GM18511 (cell line): ENCODE measurements around the gene CEP70.
"Not testable (repeated sequence)": the region's sequence is repeated elsewhere in the genome, so short reads cannot be mapped to it uniquely, and the experiment has no call there.

Source experiments
- ATAC-seq: cut with Tn5 transposase; IDR thresholded peaks from one replicate; pipeline ENCODE4 v1.9.1; 2021; ENCODE audit warnings: mild to moderate bottlenecking, moderate library complexity; ENCODE audit not compliant: unreplicated experiment

The CEP70 gene

DNA sequence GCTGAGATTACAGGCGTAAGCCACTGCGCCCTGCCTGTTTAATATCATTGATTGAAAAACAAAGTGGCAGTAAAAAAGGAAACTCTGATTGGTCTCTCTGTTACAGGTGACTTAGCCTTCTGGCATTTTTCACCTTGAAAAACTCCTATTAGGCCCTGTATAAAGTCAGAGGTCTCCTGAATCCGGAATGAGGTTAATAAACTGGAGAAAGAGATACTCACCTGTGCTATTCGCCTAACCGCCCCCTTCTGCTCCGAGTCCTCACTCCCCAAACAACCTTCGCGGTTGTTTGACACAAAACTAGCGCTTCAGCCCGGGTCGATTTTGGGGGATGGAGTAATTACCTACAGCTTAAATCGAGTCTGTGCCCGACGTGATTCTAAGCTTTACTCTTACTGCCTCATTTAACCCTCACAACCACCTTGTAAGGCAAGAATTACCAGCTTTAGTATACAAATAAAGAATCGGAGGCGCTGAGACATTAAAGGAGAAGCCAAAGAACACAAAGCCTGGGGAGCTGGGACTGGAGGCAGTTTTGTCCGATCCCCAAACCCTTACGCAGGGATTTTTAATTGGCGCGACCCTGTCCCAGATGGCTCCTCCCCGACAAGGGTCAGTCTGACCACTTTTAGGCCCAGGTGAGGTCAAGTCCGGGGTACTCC is 441 bp downstream of the CEP70 start:
- no peak for ATAC-seq

DNA sequence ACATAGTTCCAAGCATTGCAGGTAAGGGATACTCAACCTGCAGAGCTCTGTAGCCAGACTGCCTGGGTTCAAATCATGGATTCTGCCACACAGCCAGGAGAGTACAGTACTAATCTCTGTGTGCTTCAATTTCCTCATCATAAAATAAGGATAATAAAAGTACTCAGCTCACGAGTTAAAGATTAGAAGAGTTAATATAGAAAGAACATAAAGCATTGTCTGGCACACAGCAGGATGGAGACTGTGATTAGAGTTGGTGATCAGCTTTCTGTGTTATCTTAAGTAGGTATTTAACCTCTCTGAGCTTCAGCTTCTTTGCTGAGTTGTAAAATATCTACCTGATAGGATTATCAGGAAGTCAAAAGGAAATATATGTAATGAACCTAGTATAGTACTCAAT is 2.7 kb downstream of the CEP70 start:
- no peak for ATAC-seq

DNA sequence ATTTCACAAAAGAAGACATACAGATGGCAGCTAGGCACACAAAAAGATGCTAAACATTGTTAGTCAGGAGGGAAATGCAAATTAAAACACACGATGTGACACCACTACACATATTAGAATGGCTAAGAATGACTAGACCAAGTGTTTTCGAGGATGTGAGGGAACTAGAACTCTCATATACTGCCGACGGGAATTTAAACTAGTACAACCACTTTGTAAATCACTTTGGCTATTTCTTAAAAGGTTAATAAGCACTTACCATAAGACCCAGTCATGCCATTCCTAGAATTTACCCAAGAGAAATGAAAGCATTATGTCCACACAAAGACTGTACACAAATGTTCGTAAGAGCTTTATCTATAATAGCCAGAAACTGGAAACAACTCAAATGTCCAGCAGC is 5.6 kb downstream of the CEP70 start:
- ATAC-seq: no peak

DNA sequence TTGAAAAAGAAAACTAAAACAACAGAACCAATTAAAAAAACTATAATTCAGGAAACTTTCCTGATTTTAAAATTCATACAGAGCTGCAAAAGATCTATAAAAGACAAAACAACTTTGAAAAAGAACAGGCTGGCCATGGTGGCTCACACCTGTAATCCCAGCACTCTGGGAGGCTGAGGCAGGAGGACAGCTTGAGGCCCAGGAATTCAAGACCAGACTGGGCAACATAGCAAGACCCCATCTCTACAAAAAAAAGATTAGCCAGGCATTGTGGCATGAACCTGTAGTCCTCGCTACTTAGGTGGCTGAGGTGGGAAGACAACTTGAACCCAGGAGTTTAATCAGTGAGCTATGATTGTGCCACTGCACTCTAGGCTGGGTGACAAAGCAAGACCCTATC is 6.7 kb downstream of the CEP70 start:
- ATAC-seq: no peak

DNA sequence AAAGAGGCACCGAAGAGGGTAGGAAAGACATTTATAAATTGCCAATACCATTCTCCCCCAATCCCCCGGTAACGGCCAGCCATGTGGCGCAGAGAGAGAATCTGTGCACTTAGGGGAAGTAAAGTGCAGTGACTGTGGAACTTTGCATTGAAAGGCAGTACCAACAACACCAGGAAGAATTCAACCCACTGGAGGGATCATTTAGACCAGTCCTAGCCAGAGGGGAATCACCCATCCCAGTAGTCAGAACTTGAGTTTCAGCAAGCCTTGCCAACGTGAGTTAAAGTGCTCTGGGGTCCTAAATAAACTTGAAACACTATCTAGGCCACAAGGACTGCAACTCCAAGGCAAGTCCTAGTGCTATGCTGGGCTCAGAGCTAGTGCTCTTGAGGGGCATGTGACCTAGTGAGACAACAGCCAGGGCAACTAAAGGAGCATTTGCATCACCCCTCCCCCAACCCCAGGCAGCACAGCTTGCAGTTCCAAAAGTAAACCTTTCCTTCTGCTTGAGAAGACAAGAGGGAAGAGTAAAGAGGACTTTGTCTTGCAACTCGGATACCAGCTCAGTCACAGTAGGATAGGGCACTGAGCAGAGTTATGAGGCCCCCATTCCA is 15.0 kb downstream of the CEP70 start:
- peak; percentile 32 for ATAC-seq

DNA sequence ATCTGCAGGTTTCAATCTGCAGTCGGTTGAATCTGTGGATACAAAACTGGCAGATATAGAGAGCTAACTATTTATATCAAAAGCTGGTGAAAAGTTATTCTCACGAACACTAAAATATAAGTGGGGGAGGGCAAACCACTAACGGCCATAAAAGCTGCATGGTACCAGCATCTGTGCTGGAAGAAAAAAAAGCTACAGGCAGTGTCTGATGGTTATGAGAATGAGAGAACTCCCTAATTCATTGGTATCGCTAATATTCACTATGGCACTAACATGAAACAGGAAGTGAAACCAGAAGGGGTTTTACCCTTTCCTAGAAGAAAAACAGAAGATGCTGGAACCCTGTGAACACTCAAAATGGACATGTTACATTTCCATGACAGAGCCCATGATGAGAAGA is 15.9 kb downstream of the CEP70 start:
- peak; percentile 93 for ATAC-seq

DNA sequence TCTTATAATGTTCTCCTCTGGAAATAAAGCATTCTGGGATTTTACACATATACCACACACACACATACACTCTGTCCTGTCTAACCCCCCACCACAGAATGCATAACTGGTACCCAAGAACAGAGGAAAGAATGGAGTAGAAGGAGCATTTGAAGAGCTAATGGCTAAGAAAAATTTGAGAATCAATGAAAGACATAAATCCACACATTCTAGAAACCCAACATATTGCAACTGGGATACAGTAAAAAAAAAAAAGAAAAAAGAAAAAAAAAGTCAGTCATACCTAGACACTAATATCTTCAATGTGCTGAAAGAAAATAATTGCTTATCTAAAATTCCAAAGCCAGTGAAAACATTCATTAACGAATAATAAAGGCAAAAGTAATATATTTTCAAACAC is 20.9 kb downstream of the CEP70 start:
- no peak for ATAC-seq

DNA sequence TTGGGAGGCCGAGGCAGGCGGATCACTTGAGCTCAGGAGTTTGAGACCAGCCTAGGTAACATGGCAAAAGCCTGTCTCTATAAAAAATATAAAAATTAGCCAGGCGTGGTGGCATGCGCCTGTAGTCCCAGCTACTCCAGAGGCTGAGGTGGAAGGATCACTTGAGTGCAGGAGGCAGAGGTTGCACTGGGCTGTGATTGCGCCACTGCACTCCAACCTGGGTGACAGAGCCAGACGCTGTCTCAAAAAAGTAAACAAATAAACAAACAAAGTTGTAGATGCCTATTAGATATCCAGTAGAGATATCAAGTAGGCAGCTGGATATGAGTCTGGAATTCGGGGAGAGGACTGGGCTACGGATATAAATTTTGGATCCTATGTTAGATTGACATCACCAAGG is 24.4 kb downstream of the CEP70 start:
- ATAC-seq: not testable (repeated sequence)

DNA sequence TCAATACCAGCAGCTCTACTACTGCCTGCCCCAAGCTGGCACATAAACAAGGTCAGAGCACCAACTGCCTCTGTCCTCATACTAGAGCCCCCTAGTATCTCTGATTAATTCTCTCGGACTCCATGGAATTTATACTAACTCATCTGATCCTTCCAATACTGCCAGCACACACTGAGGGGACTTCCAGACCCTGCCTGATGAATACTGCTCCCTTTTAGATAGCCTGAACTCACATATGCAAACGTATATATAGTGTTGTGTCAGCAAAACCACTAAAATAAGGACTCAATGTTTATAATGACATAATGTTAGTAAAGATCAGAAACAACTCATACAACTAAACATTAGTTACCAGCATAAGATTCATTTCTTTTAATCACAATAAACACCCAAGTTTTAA is 25.0 kb downstream of the CEP70 start:
- no peak for ATAC-seq

DNA sequence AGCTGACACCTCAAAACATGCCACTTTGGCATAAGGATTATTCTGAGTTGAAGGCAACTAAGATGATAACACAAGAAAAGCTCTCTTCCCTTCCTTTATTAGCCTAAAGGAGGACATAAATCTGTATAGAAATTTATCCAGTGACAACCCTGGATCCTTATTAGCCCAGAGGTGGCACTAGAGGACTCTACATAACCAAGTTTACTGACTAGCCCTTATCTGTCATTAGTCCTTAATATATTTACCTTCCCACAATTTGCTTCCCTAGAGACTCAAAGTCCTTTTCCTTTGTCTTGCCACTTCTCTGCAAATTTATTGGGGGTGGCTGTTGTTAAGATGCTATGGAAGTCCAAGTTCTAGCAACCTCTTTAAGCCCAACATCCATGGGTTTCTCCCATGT is 26.7 kb downstream of the CEP70 start:
- no peak for ATAC-seq

DNA sequence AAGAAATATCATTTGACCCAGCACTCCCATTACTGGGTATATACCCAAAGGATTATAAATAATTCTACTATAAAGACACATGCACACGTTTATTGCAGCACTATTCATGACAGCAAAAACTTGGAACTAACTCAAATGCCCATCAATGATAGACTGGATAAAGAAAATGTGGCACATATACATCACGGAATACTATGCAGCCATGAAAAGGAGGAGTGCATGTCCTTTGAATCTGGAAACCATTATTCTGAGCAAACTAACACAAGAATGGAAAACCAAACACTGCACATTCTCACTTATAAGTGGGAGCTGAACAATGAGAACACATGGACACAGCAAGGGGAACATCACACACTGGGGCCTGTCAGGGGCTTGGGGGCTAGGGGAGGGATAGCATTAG is 27.8 kb downstream of the CEP70 start:
- not testable (repeated sequence) for ATAC-seq

DNA sequence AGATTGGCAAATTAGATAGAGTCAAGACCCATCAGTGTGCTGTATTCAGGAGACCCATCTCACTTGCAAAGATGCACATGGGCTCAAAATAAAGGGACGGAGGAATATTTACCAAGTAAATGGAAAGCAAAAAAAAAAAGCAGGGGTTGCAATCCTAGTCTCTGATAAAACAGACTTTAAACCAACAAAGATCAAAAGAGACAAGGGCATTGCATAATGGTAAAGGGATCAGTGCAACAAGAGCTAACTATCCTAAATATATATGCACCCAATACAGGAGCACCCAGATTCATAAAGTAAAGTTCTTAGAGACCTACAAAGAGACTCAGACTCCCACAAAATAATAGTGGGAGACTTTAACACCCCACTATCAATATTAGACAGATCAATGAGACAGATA is 31.2 kb downstream of the CEP70 start:
- ATAC-seq: not testable (repeated sequence)

DNA sequence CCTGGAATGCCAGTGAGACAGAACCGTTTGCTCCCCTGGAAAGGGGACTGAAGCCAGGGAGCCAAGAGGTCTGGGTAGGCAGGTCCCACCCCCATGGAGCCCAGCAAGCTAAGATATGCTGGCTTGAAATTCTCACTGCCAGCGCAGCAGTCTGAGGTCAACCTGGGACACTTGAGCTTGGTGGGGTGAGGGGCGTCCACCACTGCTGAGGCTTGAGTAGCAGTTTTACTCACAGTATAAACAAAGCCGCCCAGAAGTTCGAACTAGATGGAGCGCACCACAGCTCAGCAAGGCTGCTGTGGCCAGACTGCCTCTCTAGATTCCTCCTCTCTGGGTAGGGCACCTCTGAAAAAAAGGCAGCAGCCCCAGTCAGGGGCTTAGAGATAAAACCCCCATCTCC is 33.6 kb downstream of the CEP70 start:
- no peak for ATAC-seq

DNA sequence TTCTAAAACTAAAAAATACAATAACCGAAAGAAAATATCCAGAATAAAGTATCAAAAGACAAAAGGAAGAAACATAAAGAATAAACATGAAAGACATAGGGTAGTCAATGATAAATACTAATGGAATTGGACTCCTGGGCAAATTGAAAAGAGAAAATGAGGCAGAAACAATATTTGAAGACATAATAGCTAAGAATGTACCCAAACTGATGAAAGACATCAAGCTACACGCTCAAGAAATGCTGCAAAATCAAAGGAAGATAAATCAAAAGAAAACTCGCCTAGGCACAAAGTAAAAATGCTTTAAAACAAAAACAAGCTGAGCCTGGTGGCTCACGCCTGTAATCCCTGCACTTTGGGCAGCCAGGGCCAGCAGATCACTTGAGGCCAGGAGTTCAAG is 34.9 kb downstream of the CEP70 start:
- ATAC-seq: no peak

DNA sequence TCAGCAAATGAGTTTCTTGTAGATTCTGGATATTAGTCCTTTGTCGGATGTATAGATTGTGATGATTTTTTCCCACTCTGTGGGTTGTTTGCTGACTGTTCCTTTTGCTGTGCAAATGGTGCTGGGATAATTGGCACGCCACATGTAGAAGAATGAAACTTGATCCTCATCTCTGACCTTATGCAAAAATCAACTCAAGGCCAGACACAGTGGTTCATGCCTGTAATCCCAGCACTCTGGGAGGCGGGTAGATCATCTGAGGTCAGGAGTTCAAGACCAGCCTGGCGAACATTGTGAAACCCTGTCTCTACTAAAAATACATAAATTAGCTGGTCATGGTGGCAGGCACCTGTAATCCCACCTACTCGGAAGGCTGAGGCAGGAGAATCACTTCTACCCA is 39.3 kb downstream of the CEP70 start:
- ATAC-seq: not testable (repeated sequence)

DNA sequence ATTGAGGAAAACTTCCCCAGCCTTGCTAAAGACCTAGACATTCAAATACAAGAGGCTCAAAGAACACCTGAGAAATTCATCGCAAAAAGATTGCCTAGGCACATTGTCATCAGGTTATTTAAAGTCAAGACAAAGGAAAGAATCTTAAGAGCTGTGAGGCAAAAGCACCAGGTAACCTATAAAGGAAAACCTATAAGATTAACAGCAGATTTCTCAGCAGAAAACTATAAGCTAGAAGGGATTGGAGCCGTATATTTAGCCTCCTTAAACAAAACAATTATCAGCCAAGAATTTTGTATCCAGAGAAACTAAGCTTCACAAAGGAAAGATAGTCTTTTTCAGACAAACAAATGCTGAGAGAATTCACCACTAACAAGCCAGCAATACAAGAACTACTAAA is 43.1 kb downstream of the CEP70 start:
- not testable (repeated sequence) for ATAC-seq

DNA sequence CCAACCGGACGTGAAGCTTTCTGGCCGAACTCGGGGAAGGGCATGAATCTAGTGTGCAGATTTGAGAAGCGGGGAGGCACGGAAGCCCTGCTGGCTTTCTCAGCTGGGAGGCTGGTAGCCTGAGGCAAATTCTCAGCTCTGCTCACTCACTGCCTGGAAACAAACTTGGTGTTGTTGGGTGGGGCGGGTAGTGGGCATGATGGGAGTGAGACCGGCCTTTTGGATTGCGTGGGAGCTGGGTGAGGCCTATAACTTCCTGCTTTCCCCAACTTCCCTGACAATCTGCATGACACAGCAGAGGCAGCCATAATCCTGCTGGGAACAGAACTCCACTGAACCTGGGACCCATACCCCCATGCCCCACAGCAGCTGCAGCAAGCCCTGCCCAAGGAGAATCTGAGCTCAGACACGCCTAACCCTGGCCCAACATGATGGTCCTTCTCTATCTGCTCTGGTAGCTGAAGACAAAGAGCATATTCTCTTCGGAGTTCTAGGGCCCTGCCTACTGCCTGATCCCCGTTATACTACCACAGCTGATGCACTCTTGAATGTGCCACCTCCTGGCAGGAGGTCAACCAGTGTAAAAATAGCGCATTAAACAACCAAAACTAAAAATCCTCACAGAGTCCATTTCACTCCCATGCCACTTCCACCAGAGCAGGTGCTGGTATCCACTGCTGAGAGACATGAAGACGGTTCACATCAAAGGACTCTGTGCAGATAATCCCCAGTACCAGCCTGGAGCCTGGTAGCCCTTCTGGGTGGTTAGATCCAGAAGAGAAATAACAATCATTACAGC is 44.7 kb downstream of the CEP70 start:
- no peak for ATAC-seq

DNA sequence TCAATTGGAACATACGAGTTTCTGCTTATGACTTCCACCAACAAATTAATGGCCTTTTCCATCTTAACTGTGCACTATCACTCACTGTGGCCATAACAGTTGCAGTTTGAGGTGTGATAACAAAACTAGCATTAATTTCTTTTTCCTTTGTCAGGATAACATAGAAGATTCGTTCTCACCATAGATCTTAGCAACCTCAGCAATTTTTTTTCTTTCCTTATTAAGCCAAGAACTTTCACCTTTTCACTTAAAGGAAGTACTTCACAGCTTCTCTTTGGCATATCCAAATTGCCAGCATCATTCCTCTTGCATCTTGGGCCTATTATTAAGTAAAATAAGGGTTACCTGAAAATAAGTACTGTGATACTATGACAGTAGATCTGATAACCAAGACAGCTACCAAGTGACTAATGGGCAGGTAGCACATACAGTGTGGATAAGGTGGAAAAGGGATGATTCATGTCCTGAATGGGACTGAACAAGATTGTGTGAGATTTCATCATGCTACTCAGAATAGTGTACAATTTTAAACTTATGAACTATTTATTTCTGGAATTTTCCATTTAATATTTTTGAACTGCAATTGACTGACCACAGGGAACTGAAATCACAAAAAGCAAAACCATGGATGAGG is 46.6 kb downstream of the CEP70 start:
- no peak for ATAC-seq

DNA sequence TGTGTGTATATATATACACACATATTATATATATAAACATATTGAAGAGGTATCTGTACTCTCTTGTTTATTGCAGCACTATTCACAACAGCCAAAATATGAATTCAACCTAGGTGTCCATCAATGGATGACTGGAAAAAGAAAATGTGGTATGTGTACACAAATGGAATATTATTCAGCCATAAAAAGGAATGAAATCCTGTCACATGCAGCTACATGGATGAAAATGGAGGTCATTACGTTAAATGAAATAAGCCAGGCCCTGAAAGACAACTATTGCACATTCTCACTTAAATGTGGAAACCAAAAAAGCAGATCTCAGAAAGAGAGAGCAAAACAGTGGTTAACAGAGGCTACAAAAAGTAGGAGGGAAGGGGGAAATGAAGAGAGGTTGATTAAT is 49.5 kb downstream of the CEP70 start:
- no peak for ATAC-seq

DNA sequence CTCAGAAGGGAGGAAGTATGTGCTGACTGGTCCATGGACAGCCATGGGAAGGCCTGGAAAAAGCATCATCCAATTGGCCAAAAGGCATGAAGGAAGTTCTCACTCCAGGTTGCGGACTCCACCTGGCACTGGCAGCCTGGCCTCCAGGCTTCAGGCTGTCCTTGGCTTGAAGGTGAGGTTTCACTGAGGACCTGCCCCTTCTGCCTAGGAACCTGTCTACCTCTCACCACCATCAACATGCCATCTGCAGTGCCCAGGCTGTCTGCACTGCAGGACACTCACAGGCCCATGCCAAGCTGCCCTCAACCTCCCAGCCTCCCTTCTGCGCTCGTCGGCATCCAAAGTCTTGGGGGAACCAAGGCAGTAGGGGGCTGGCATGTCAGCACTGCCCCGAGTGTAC is 51.1 kb downstream of the CEP70 start:
- ATAC-seq: no peak

DNA sequence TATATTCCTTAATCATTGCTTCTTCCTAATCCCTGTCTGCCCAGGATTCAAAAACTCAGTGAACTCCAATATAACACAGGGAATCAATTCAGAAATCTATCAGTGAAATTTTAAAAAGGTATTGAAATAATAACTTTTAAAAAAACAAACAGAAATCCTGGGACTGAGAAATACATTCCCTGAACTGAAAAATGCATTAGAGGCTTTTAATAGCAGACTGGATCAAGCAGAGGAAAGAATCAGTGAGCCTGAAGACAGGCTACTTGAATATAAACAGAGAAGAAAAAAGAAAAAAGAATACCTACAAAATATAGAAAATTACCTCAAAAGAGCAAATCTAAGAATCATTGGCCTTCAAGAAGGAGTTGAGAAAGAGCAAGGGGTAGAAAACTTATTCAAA is 54.7 kb downstream of the CEP70 start:
- no peak for ATAC-seq

DNA sequence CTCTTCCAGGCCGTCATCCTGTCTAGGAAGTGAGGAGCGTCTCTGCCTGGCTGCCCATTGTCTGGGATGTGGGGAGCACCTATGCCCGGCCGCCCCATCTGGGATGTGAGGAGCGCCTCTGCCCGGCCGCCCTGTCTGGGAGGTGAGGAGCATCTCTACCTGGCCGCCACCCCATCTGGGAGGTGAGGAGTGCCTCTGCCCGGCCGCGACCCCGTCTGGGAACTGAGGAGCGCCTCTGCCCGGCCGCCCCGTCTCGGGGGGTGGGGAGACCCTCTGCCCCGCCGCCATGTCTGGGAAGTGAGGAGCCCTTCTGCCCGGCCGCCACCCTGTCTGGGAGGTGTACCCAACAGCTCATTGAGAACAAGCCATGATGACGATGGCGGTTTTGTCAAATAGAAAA is 72.6 kb downstream of the CEP70 start:
- not testable (repeated sequence) for ATAC-seq
